Glomerular endothelial cell (primary cell): ENCODE data around the gene NRCAM. TPM values are rescaled to one million over a fixed set of nuclear protein-coding genes. Genes with fewer than 3 reads are reported as not detected.

Experiments
- DNase-seq: peaks from one replicate; pipeline ENCODE4 v3.0.0-alpha.2; 2011; ENCODE audit warnings: low read depth, low spot score; ENCODE audit errors: extremely low read depth
- total RNA-seq: library from RNA; depleted of rRNA; stranded (reverse); fragments of >200 nt; gene quantifications from 2 replicates; pipeline ENCODE4 v1.2.3, GENCODE V29; 2015

NRCAM gene
- total RNA-seq, 1 donor from 2014 or later: 20.1 TPM

GRCh38 chr7:108226816-108227299 lies 229.4 kb downstream of the NRCAM start:
- DNase-seq: no peak

DNA sequence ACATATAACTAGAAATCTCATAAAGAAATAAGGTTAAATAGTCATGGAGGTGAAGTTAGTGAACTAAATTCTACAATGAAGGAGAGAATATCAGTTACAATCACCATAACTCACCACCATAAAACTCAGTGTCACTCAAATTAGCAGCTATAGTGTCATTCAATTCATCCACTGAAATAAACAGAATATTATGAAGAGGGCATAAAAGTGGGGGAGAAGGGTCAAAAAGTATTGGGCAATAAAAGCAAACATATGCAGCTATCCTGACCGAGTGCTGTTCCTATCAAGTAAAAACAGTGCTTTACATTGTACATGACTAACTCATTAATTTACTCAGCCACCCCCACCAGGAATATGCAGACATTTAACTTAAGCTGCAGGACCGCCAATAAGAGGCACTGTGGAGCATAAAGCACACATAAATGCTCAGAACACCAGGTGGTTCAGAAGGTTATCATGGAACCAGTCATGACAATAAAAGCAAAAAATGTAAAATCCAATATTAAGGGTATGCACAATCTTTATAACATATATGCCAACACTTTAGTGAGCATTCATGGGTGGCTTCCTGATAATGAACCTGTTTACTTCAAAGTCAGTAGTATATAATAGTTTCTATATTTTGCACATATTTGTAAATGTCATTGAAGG lies 230.6 kb downstream of the NRCAM start:
- no peak for DNase-seq

- DNase-seq: no peak
These were observed 231.8 kb downstream of the NRCAM start for GRCh38 chr7:108224387-108224786.

- no peak for DNase-seq
These were observed 233.9 kb downstream of the NRCAM start for GRCh38 chr7:108222236-108222892.

GRCh38 chr7:108211382-108212201 lies 244.6 kb downstream of the NRCAM start:
- no peak for DNase-seq

GRCh38 chr7:108210796-108211195 lies 245.4 kb downstream of the NRCAM start:
- DNase-seq: no peak

- no peak for DNase-seq
These were observed 250.9 kb downstream of the NRCAM start for GRCh38 chr7:108205311-108205710.

- DNase-seq: no peak
These were observed 251.9 kb downstream of the NRCAM start for GRCh38 chr7:108204281-108204796.

GRCh38 chr7:108203537-108203936 lies 252.7 kb downstream of the NRCAM start:
- DNase-seq: no peak

GRCh38 chr7:108202743-108203142 lies 253.5 kb downstream of the NRCAM start:
- DNase-seq: no peak

DNA sequence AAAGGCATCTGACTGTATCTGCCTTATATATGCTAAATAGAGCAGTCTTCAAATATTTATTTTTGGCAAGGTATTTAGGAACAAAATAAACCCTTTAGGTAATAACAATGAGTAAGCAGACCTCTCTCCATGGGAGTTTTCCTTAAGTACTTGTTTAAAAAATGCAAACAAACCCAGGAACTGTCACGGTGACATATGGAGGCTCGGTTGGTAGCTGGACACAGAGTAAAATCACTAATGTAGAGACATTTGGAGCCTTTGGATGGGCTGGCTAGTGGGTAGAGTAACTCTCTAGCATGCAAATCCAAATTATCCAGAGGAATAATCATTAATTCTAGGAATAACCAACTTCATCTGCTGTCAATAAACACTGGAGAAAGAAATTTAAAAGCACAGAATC lies 254.5 kb downstream of the NRCAM start:
- no peak for DNase-seq

DNA sequence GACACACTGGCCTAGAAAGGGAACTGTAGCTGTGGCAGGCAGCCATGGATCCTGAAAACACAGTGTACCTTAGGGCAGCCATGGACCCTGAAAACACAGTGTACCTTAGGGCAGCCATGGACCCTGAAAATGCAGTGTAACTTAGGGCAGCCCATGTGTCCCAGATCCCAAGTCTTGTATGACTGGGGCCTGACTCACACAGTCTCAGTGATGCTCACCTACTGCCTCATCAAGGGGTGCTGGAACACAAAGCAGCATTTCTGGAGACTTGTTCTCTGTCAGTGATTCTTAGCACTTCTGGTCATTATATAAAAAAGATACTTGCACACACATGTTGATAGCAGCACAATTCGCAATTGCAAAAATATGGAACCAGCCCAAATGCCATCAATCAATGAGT lies 255.9 kb downstream of the NRCAM start:
- DNase-seq: no peak

GRCh38 chr7:108197371-108198091 lies 258.7 kb downstream of the NRCAM start:
- DNase-seq: no peak

- DNase-seq: no peak
These were observed 260.2 kb downstream of the NRCAM start for GRCh38 chr7:108196004-108196403.

DNA sequence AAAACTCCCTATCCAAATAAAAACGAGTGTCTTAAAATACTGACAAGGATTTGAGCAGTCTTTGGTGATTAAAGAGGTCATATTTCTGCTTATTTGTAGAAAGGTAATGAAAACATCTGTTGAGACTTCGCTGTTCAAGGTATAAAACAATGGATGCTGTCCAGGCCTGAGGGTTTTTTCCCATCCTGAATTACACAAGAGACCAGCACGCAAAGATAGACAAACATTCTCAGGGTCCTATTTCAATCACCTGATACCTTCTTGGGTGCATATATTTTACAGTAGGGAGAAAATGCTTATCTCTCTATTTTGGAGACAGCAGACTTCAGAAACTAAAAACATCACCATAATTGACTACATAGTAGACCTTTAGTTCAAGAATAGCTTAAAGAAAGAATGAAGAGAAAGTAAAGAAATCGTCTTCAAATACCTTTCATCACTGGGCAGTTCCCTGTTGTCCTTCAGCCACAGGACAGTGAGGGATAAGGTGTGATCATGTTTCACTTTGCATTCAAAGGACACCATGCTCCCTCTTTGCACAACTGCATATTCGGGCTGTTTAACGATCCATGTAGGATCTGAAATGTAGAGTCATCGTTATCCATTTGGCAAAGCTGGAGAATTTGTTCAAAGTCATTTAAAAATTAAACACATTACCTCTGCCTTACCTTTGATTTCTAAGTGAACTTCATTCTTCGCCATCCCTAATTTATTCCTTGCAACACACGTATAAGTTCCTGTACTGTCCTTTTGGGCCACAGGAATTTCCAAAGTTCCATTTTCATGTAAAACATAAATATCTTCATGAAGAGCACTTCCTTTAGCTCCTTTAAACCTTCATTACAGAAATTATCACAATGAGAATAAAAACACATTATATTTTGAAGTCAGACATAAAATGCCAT lies 262.4 kb downstream of the NRCAM start:
- no peak for DNase-seq

- no peak for DNase-seq
These were observed 265.3 kb downstream of the NRCAM start for GRCh38 chr7:108190891-108191290.

GRCh38 chr7:108189733-108190388 lies 266.4 kb downstream of the NRCAM start:
- no peak for DNase-seq

- no peak for DNase-seq
These were observed 267.5 kb downstream of the NRCAM start for GRCh38 chr7:108188724-108189123.
